GM19324 (cell line): Measurements from ENCODE around the gene CHST9.
"Not testable (repeated sequence)": the region's sequence is repeated elsewhere in the genome, so short reads cannot be mapped to it uniquely, and the experiment has no call there.

ENCODE experiments used
- ATAC-seq: cut with Tn5 transposase; IDR thresholded peaks from one replicate; pipeline ENCODE4 v1.9.1; 2021; ENCODE audit warnings: mild to moderate bottlenecking, moderate library complexity; ENCODE audit not compliant: unreplicated experiment, low FRiP score

CHST9 gene

GRCh38 chr18:27009293-27009692 is 175.8 kb downstream of the CHST9 start:
- ATAC-seq: no peak

- no peak for ATAC-seq
These were observed 176.5 kb downstream of the CHST9 start for GRCh38 chr18:27008575-27008974.

- ATAC-seq: no peak
These were observed 177.2 kb downstream of the CHST9 start for GRCh38 chr18:27007880-27008279.

- ATAC-seq: no peak
These were observed 179.5 kb downstream of the CHST9 start for GRCh38 chr18:27005589-27005988.

- ATAC-seq: no peak
These were observed 180.9 kb downstream of the CHST9 start for GRCh38 chr18:27004056-27004829.

GRCh38 chr18:26999797-27000196 is 185.3 kb downstream of the CHST9 start:
- ATAC-seq: no peak

- ATAC-seq: no peak
These were observed 191.5 kb downstream of the CHST9 start for GRCh38 chr18:26993568-26993967.

- ATAC-seq: no peak
These were observed 192.2 kb downstream of the CHST9 start for GRCh38 chr18:26992926-26993325.

GRCh38 chr18:26989842-26990241 is 195.3 kb downstream of the CHST9 start:
- no peak for ATAC-seq

GRCh38 chr18:26981360-26982082 is 203.6 kb downstream of the CHST9 start:
- no peak for ATAC-seq

- ATAC-seq: peak; percentile 98
These were observed 206.2 kb downstream of the CHST9 start for GRCh38 chr18:26978812-26979341.

- no peak for ATAC-seq
These were observed 207.3 kb downstream of the CHST9 start for GRCh38 chr18:26977781-26978180.

GRCh38 chr18:26976206-26976605 is 208.9 kb downstream of the CHST9 start:
- no peak for ATAC-seq

GRCh38 chr18:26972549-26972948 is 212.6 kb downstream of the CHST9 start:
- ATAC-seq: not testable (repeated sequence)

GRCh38 chr18:26971409-26971808 is 213.7 kb downstream of the CHST9 start:
- no peak for ATAC-seq

GRCh38 chr18:26970637-26971036 is 214.5 kb downstream of the CHST9 start:
- no peak for ATAC-seq

GRCh38 chr18:26965206-26965605 is 219.9 kb downstream of the CHST9 start:
- ATAC-seq: no peak

GRCh38 chr18:26963292-26963691 is 221.8 kb downstream of the CHST9 start:
- no peak for ATAC-seq

GRCh38 chr18:26961839-26962238 is 223.3 kb downstream of the CHST9 start:
- ATAC-seq: no peak

GRCh38 chr18:26960911-26961310 is 224.2 kb downstream of the CHST9 start:
- ATAC-seq: no peak

- no peak for ATAC-seq
These were observed 228.2 kb downstream of the CHST9 start for GRCh38 chr18:26956863-26957262.

- ATAC-seq: no peak
These were observed 236.4 kb downstream of the CHST9 start for GRCh38 chr18:26948703-26949102.
